ENCODE measurements around the gene ARHGAP6. TPM values are rescaled to one million over a fixed set of nuclear protein-coding genes. Genes with fewer than 3 reads are reported as not detected.
"Not testable (repeated sequence)": the region's sequence is repeated elsewhere in the genome, so short reads cannot be mapped to it uniquely, and the experiment has no call there.

The ARHGAP6 gene
- total and polyA plus RNA-seq, 2 experiments from 2014 or later: 0.08 to 0.54 TPM

GRCh38 chrX:11363069-11363594, 302.6 kb downstream of the ARHGAP6 start:
- no peaks in the 10 kb centered on the region for H3K9me2 ChIP-seq (ENCODE audit: insufficient read depth)
- H3K27ac ChIP-seq: no peak overlapping the region
- no peak overlapping the region for H3K9ac ChIP-seq
- no peaks in the 10 kb centered on the region for H3K36me3 ChIP-seq (ENCODE audit: low read depth)
- in situ Hi-C loops (cut with MboI): no loop called here
- no peaks in the 10 kb centered on the region for H3K9me3 ChIP-seq (ENCODE audit: low read depth)
- no peak overlapping the region for H3K4me2 ChIP-seq (ENCODE audit: unreplicated experiment)
- H3F3A ChIP-seq (ENCODE audit: insufficient read depth): no peaks in the 10 kb centered on the region
- 47 to 56% methylated on average over 4 of the region's 4 CpGs for WGBS, 2 experiments (ENCODE audit: low coverage in 1 of 2, low lambda C conversion rate in 2 of 2, missing lambda C conversion rate in 2 of 2)
- H2AFZ ChIP-seq: no peak overlapping the region
- H3K79me2 ChIP-seq (ENCODE audit: insufficient read depth): no peaks in the 10 kb centered on the region
- no peaks in the 10 kb centered on the region for H3K4me1 ChIP-seq (ENCODE audit: insufficient read depth)
- no peak for TF ChIP-seq EZH2phosphoT487 (IDR thresholded peaks at IDR 0.05; ENCODE audit: insufficient read depth, low read depth)
- no peak for TF ChIP-seq EZH2 (IDR thresholded peaks at IDR 0.05; ENCODE audit: insufficient read depth, poor library complexity, severe bottlenecking)
- H3K4me3 ChIP-seq: no peak overlapping the region
- H3K27me3 ChIP-seq (replicated peaks; ENCODE audit: insufficient read depth): no peaks in the 10 kb centered on the region
- DNase-seq: no peak
- no peaks in the 10 kb centered on the region for H4K20me1 ChIP-seq (ENCODE audit: insufficient read depth)

GRCh38 chrX:11361666-11362065, 304.1 kb downstream of the ARHGAP6 start:
- H2AFZ ChIP-seq; H3K27ac ChIP-seq; H3F3A ChIP-seq (ENCODE audit: insufficient read depth); H3K27me3 ChIP-seq (replicated peaks; ENCODE audit: insufficient read depth); H3K9me2 ChIP-seq (ENCODE audit: insufficient read depth); DNase-seq; in situ Hi-C loops (cut with MboI); H3K4me1 ChIP-seq (ENCODE audit: insufficient read depth); H3K4me3 ChIP-seq; H3K4me2 ChIP-seq (ENCODE audit: unreplicated experiment); H3K9ac ChIP-seq; H3K9me3 ChIP-seq (ENCODE audit: low read depth); H3K36me3 ChIP-seq (ENCODE audit: low read depth); H3K79me2 ChIP-seq (ENCODE audit: insufficient read depth); H4K20me1 ChIP-seq (ENCODE audit: insufficient read depth): not testable (repeated sequence)
- WGBS, 2 experiments (ENCODE audit: low coverage in 1 of 2, low lambda C conversion rate in 2 of 2, missing lambda C conversion rate in 2 of 2): 63 to 92% methylated on average over 2 to 3 of the region's 3 CpGs

GRCh38 chrX:11355944-11356343, 309.8 kb downstream of the ARHGAP6 start:
- peak; percentile 16 for DNase-seq
- H3K4me3 ChIP-seq; H2AFZ ChIP-seq; H3K4me2 ChIP-seq (ENCODE audit: unreplicated experiment); H3K27ac ChIP-seq; H3K36me3 ChIP-seq (ENCODE audit: low read depth); H3K79me2 ChIP-seq (ENCODE audit: insufficient read depth); H3K9ac ChIP-seq; H3K9me3 ChIP-seq (ENCODE audit: low read depth); H4K20me1 ChIP-seq (ENCODE audit: insufficient read depth); in situ Hi-C loops (cut with MboI); H3K27me3 ChIP-seq (replicated peaks; ENCODE audit: insufficient read depth); H3K9me2 ChIP-seq (ENCODE audit: insufficient read depth): not testable (repeated sequence)
- Histone ChIP-seq H3K4me1 (ENCODE audit: insufficient read depth) (peaks cover 15% of the 10 kb centered on the region), H3F3A (ENCODE audit: insufficient read depth) (peaks cover 11% of the 10 kb centered on the region; the same call in 1 of the 2 replicates)
- 67% methylated on average over 2 of the region's 2 CpGs; no CpG with 5 or more reads in 1 of the 2 experiments for WGBS, 2 experiments (ENCODE audit: low coverage in 1 of 2, low lambda C conversion rate in 2 of 2, missing lambda C conversion rate in 2 of 2)

- 95 to 97% methylated on average over 4 of the region's 4 CpGs for WGBS, 2 experiments (ENCODE audit: low coverage in 1 of 2, low lambda C conversion rate in 2 of 2, missing lambda C conversion rate in 2 of 2)
- Histone ChIP-seq H4K20me1 (ENCODE audit: insufficient read depth) (no peaks in the 10 kb centered on the region), H3K4me1 (ENCODE audit: insufficient read depth) (peaks cover 15% of the 10 kb centered on the region), H3K27ac (no peak overlapping the region), H3K9me2 (ENCODE audit: insufficient read depth) (no peaks in the 10 kb centered on the region), H3K79me2 (ENCODE audit: insufficient read depth) (no peaks in the 10 kb centered on the region), H3K9me3 (ENCODE audit: low read depth) (no peaks in the 10 kb centered on the region), H3K4me3 (no peak overlapping the region), H3F3A (ENCODE audit: insufficient read depth) (peaks cover 11% of the 10 kb centered on the region; the same call in 1 of the 2 replicates), H3K9ac (no peak overlapping the region), H3K36me3 (ENCODE audit: low read depth) (no peaks in the 10 kb centered on the region), H2AFZ (no peak overlapping the region), H3K4me2 (ENCODE audit: unreplicated experiment) (no peak overlapping the region), H3K27me3 (replicated peaks; ENCODE audit: insufficient read depth) (no peaks in the 10 kb centered on the region)
- TF ChIP-seq EZH2 (IDR thresholded peaks at IDR 0.05; ENCODE audit: insufficient read depth, poor library complexity, severe bottlenecking) (no peak), EZH2phosphoT487 (IDR thresholded peaks at IDR 0.05; ENCODE audit: insufficient read depth, low read depth) (no peak)
- in situ Hi-C loops (cut with MboI): no loop called here
- no peak for DNase-seq
Observed at GRCh38 chrX:11355259-11355909, 310.3 kb downstream of the ARHGAP6 start.

GRCh38 chrX:11352296-11352741, 313.4 kb downstream of the ARHGAP6 start:
- H3K9me2 ChIP-seq (ENCODE audit: insufficient read depth): no peaks in the 10 kb centered on the region
- no peak overlapping the region for H3K4me2 ChIP-seq (ENCODE audit: unreplicated experiment)
- H3K27me3 ChIP-seq (replicated peaks; ENCODE audit: insufficient read depth): no peaks in the 10 kb centered on the region
- no peak for DNase-seq
- peaks cover 11% of the 10 kb centered on the region; the same call in 1 of the 2 replicates for H3F3A ChIP-seq (ENCODE audit: insufficient read depth)
- H3K27ac ChIP-seq: no peak overlapping the region
- peaks cover 15% of the 10 kb centered on the region for H3K4me1 ChIP-seq (ENCODE audit: insufficient read depth)
- no peak overlapping the region for H3K4me3 ChIP-seq
- H3K9ac ChIP-seq: no peak overlapping the region
- no peaks in the 10 kb centered on the region for H4K20me1 ChIP-seq (ENCODE audit: insufficient read depth)
- no peak overlapping the region for H2AFZ ChIP-seq
- TF ChIP-seq EZH2 (IDR thresholded peaks at IDR 0.05; ENCODE audit: insufficient read depth, poor library complexity, severe bottlenecking): no peak
- TF ChIP-seq EZH2phosphoT487 (IDR thresholded peaks at IDR 0.05; ENCODE audit: insufficient read depth, low read depth): no peak
- H3K9me3 ChIP-seq (ENCODE audit: low read depth): no peaks in the 10 kb centered on the region
- 0% methylated on average over 1 of the region's 1 CpG for WGBS, 2 experiments (ENCODE audit: low coverage in 1 of 2, low lambda C conversion rate in 2 of 2, missing lambda C conversion rate in 2 of 2)
- H3K79me2 ChIP-seq (ENCODE audit: insufficient read depth): no peaks in the 10 kb centered on the region
- in situ Hi-C loops (cut with MboI): no loop called here
- H3K36me3 ChIP-seq (ENCODE audit: low read depth): no peaks in the 10 kb centered on the region

Measured in GM23248 (cell line).